NCI-H82 treated with DMSO at 0.1 percent for 48 hours (cell line): ENCODE measurements around the gene MYT1.

Experiments used
- DNase-seq: peaks from one replicate; lab custom pipeline; 2025; ENCODE audit not compliant: unreplicated experiment; lab: John Stamatoyannopoulos, UW

The MYT1 gene

DNA sequence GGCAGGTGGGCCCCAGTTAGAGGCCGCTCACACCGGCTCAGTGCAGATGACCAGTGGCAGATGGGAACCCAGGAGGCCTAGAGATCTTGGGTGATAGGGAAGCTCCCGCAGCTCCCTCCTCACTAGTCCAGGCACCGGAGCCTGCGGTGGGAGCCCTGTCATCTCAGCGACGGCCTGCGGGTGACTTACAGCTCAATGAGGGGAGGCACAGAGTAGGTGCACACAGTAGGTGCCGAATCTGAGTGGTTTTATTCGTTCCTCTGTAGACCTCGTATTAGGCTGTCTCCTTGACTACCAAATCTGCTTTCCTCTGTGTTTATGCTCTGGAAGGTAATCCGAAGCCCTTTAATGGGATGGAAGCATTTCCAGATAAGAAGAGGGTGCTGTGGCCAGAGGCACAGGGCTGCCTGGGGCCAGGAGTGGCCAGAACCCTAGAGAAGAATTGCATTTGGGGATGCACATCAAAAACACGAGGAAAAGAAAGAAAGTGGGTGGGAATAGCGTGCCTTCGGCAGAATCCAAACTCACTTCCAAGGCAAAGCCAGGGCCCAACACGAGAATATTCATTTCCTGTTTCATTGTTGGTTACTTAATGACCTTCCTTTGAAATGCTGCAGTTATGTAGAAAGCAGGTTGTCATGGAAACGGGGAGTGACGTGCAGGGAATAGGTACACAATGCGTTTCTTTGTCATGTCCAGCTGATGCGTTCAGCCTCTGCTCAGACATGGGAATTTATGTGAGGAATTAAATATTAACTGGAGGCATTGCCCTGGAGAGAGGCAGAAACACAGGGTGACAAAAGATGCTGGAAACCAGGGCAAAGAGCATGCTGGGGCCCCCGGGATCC lies 24.7 kb downstream of the MYT1 start:
- DNase-seq: peak; percentile 80

DNA sequence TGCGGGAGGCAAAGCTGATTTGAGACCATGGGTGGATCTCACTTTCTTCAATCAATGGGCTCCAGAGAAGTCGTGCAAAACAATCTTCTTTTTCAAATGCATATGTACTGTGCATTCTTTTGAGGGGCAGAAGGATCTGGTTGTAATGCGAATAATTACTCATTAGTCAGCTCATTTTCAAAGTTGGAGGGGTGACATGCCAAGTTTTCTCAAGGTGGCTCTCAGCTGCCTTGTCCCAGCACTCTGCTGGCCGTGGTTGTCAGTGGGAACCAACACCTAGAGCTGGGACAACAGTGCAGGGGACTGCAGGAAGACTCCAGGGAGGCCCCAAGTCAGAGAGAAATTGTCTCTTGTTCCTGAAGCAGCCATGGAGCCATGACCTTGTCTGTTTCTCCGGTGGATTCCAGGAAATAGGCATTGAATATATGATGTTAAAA lies 25.3 kb downstream of the MYT1 start:
- DNase-seq: no peak

DNA sequence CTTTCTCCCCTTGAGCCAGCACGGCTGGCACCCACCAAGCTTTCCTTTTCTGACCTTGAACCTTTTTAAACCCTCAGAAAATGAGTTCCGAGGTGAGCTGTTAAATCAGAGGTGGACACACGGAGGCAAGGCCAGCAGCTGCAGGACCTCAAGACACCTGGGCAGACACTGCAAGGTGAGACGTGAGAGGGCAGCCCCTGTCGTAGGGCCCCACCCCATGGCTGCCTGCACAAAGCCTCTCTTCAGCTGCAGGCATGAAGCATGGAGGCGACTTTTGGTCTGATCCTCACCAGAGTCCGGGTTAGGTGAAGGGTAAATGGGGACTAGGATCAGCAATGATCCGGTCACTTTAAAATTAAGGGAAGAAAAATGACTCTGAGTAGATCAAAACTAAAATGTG lies 25.7 kb downstream of the MYT1 start:
- no peak for DNase-seq

DNA sequence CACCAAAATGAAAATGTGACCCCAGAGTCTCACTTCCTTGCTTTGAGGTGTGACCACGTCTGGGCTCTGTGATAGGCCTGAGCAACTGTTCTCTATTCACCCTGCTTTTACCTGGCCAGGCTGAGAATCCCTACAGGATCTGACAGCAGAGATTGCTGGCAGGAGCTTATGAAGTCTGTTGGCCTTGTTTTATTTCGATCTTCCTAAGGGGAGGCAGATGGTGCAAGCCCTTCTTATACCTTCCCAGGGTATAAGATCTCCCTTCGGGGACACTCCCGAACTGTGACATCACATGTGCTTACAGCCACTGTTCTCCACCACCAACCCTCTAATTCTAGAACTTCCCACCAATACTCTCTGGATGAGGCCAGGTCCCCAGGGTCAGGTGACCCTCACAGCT lies 26.8 kb downstream of the MYT1 start:
- DNase-seq: no peak

DNA sequence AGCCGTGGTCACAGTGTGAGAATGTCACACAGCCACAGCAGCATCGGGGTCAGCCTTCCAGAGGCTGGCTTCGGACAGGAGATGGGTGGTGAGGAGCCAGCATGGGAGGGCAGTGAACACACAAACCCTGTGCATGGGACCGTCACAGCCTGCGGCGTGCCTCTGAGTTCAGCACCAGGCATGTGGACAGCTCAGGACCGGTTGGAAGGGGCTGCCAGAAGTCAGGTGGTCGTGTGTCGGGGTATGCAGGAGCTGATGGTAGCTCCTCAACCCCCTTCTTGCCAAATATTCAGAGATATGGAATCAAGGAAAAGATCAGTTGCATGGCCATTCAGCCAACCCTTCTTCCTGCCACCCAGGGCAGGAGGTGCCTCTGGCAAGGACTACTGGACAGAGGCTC lies 28.2 kb downstream of the MYT1 start:
- no peak for DNase-seq

DNA sequence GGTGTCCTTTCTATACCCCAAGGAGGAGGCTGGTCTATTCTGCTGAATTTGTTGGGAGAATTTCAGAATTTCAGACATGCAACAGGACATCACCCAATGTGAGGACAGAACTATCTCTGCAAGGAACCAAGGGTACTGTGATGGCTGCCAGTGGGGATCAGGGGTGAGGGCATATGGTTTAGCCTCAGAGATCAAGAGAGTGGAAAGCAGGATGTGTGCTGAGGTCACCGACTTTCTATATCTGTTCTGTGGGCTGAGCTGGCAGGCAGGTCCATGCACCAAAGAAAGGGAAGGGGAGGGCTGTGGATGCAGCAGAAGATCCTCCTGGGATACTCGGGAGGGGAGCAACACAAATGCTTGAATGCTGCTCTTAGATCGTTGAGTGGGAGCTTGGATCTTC lies 28.8 kb downstream of the MYT1 start:
- no peak for DNase-seq

DNA sequence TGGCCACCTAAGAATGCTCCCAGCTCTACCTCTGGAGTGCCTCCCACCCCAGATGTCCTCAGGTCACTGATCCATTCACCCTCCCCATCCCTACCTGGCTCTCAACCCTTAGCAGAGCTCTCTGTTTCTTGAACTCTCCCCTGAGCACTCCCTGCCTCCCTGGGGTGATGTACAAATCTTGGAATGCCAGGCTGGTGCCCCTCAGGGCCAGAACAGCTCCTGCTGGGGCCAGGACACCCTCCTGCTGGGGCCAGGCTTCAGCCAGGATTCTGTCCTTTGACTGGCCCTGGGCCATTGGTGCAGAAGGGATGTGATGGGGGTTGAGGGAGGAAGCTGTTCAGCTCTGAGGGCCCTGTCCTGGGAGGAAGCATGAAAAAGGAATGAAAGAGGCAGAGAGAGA lies 30.0 kb downstream of the MYT1 start:
- no peak for DNase-seq

DNA sequence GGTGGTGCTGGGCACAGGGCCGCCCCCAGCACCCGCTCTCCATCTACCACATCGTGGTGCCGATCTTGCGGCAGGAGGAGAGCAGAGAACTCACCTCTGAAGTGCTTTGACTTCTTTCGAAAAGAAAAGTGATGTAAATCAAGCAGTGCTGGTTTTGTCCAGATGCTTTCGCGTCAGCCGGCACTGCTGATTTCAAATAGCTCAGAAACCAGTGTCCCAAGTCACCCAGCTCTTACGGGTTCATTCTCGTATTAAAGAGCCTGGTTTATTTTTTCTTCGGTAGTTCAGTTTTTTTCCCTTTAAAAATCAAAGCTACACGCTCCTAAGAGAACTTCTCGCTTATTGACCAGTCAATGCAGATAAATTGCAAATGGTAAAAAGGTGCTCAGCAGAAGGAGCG lies 32.1 kb downstream of the MYT1 start:
- DNase-seq: no peak

DNA sequence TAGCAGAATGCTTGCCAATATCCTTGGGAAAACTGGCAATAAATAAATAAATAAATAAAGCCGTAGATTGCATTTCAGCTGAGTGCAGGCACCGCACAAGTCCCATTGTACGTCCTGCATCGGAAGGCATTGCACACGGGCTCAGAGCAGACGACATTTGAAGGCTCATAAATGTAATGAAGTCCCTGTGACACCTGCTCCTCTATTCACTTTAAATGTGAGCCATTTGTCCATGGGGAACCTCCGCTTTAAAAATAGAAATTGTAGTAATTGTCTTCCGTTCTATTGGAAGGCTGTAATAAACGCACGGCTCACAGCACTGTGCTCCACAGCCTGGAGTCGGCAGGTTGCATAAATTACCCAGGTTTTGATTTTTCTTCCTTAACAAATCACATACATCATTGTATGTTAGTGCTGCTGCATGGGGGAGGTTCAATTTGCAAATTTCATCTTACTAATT lies 32.6 kb downstream of the MYT1 start:
- DNase-seq: no peak

DNA sequence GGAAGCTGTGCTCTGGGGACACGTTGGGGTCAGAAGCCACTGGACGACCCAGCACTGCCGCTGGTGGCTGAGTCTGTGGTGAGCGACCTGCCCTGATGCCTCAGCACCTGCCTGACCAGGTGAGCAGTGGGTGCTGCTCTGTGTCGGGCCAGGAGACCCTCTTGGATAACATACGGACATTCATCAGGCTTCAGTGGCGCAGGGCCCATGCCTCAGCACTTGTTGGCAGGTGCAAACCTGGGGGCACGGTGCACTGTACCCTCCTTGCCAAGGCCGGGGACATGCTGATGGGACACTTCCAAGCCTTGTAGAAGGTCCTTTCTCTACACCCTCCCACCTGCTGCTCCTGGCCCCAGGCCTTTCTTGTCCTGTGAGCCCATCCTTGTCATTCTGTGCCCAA lies 34.1 kb downstream of the MYT1 start:
- DNase-seq: no peak

DNA sequence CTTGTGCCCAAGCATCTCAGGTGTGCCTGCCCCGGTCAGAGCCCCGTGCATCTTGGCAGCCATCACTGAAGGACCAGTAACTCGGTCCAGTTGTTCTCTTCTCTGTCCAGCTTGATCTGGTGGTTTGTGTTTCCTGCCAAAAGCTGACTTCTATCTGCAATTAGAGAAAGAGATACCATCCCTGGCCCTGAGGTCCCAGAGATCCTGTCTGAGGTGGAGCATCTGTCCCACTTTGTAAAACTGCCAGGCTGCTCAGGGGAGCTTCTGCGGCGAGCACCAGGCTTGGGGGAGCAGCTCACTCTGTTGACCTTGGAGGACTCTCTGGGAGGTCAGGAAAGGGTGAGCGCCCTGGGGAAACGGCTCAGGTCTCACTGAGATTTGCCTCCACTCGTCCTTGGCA lies 35.1 kb downstream of the MYT1 start:
- DNase-seq: no peak

DNA sequence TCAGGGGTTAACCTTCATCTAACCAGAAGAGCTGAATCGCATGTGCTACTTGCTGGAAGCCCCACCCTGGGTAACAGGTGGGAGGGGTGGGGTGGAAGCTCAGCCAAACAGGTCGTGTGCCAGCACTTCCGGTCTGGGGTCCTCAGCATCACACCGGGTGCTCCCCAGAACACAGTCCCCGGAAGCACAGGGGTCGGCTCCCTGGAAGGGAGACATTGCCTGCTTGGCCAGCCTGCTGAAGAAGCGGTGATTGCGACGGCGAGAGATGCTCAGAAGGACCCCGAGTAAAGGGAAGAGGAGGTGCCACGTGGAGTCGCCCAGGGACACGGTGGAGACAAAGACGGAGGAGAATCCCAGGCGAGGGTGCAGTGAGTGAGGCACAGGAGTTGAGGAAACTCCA lies 36.5 kb downstream of the MYT1 start:
- no peak for DNase-seq

DNA sequence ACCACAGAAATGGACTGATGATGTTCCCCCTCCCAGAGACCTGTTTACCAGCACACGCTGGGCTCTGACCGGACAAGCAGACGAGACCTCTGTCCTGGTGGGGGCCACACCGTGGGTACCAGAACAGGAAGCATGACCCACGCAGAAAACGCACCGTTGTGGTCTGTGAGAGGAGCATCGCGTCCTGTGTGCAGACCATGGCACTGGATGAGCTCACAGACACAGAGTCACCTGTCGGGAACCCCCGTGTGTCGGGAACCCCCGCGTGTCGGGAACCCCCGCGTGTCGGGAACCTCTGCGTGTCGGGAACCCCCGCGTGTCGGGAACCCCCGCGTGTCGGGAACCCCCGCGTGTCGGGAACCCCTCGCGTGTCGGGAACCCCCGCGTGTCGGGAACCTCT lies 37.4 kb downstream of the MYT1 start:
- DNase-seq: no peak

DNA sequence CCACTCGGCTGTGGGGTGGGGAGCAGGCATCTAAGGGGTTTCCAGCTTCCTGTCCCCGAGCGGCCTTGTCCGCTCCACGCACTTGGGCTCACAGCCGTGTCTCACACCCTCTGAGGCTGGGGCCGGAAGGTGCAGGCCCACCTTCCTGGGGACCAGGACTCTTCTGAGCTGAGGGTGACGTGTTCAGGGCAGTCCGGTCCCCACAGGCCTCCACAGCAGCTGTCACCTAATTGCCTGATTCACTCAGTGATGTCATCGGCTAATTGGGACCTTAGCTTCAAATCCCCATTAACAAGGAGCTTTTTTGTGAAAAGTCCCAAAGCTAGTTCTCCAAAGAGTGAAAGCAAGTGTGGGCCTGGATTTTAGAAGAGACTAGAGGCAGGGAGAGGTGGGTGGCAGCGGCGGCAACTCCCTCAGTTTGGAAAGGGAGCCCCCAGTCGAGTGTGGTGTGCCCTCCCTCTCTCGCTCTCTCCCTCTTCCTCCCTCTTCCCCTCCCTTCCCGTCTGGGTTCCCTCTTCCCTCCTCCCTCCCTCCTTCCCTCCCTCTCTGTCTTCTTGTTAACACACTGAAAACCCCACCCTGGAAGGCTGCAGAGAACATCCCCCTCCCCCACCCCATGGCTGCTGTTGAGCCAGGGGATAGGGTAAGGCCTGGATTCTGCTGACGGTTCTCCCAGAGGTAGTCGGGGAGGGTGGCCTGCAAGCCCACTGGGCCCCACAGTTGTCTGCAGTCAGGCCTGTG lies 39.0 kb downstream of the MYT1 start:
- no peak for DNase-seq

DNA sequence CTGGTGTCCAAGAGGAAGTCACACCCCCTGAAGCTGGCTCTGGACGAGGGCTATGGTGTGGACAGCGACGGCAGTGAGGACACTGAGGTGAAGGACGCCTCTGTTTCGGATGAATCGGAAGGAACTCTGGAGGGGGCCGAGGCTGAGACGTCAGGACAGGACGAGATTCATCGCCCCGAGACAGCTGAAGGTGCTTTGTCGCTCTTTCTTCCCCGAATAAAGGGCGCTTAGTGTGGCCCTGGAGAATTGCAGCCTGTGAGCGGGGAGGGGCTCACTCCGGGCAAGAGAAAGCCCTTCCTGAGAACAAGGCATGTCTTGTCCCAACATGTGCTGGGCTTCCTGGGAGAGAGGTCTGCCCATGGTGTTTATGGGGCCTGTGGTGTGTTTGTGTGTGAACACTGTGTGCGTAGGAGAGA lies 41.4 kb downstream of the MYT1 start:
- no peak for DNase-seq

DNA sequence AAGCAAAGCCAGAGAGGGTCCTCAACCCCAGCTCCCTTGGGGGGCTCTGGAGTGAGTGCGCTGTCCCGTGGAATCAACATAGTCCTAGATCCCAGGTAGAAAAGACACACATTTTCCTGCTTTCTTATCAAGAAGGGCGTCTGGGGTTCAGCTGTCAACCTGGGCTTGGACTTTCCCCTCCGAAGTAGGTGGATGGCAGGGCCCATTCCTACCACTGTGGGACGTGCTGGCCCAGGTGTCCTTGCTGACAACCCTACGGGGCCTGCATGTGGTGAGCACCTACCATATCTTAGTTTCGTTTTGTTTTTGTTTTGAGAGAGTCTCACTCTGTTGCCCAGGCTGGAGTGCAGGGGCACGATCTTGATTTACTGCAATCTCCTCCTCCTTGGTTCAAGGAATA lies 42.4 kb downstream of the MYT1 start:
- no peak for DNase-seq

DNA sequence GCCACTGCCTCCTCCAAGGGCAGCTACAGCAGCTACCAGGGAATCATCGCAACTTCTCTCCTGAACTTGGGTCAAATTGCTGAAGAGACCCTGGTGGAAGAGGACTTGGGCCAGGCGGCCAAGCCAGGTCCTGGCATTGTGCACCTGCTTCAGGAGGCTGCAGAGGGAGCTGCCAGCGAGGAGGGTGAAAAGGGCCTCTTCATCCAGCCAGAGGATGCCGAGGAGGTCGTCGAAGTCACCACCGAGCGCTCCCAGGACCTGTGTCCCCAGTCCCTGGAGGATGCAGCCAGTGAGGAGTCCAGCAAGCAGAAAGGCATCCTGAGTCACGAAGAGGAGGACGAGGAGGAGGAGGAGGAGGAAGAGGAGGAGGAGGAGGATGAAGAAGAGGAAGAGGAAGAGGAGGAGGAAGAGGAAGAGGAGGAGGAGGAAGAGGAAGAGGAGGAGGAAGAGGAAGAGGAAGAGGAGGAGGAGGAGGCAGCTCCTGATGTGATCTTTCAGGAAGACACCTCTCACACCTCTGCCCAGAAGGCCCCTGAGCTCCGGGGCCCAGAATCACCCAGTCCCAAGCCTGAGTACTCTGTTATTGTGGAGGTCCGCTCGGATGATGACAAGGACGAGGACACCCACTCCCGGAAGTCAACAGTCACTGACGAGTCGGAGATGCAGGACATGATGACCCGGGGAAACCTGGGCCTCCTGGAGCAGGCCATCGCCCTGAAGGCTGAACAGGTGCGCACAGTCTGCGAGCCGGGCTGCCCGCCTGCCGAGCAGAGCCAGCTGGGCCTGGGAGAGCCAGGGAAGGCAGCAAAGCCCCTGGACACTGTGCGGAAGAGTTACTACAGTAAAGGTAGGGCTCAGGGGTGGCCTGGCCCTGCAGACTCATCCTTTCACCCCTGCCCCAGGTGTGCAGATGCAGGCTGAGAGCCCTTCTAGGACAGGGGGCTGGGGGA lies 43.7 kb downstream of the MYT1 start:
- no peak for DNase-seq

DNA sequence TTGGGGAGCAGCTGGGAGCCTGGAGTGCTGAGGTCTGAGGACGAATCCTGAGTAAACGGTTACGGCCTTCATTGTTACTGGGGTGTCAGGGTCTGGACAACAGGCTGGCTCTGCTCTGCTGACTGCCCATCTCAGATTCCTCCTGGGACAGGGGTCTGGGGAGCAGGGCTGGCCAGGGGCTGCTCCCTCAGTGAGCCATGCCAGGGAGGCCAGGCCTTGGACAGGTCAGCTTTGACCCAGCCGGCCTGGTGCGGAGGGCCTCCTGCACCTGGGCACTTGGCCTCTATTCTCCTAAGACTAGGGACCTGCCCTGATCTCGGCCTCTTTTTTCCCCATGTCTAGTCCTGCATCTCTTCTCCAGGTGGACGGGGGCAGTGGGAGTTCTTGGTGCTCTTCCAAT lies 44.9 kb downstream of the MYT1 start:
- DNase-seq: no peak

DNA sequence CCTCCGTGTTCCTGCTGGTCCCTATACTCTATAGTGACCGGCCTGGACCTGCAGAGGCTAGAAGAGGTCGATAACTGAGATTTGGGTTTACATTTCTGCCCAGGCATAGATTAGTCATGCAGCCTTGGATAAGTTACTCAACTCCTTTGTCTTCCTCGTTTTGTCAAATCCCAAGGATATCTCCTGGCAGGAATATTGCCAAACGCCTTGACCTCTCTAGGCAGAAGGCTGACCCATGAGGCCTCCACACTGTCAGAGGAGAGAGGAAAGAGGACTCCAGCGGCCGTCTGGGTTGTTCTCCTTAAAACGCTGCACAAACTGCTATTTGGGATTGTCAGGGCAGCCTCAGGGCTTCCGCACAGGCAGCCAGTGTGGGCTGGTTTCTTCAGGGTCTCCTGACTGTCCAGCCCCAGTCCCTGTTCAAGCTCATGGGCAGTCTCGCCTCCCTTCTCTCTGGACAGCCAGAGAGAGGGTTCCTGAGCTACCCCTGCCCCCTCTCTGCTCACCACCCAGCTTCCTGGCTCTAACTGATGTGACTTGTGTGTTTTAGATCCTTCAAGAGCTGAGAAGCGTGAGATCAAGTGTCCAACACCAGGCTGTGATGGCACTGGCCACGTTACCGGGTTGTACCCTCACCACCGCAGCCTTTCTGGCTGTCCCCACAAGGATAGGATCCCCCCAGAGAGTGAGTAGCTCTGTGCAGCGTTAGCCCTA lies 46.6 kb downstream of the MYT1 start:
- DNase-seq: no peak

DNA sequence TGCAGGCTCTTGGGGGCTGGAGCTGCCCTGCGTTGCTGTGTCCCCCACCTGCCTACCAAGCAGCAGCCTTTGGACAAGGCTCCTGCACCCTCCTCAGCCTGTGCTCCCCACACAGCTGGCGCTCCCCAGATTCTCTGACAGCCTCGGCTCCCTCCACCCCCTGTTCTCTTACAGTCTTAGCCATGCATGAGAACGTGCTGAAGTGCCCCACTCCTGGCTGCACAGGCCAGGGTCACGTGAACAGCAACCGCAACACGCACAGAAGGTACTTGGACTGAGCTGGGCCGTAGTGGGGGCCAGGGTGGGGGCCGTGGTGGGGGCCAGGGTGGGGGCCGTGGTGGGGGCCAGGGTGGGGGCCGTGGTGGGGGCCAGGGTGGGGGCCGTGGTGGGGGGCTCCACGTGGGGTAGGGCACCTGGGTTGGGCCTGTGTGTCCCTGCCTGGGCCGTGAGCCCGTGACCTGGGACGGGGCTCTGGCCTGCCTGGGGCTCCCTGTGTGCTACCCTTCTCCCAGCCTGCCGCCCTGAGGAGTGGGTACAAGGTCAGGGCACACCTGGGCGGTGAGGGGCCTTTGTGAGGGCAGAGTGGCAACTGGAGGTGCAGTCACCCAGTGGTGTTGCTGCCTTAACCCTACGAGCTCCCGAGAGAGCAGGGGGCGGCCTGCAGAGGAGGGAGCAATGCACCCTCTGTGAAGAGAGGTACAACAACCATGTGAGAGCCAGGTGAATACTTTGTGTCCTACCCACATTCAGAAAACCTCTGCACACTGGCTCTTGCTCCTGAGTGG lies 47.8 kb downstream of the MYT1 start:
- DNase-seq: no peak
